ENCODE data around the gene SLC7A8. TPM values are rescaled to one million over a fixed set of nuclear protein-coding genes. Genes with fewer than 3 reads are reported as not detected.

The SLC7A8 gene
- total RNA-seq, 6 donors from 2014 or later, result 30.4 to 58.2 (median 42.0) TPM

DNA sequence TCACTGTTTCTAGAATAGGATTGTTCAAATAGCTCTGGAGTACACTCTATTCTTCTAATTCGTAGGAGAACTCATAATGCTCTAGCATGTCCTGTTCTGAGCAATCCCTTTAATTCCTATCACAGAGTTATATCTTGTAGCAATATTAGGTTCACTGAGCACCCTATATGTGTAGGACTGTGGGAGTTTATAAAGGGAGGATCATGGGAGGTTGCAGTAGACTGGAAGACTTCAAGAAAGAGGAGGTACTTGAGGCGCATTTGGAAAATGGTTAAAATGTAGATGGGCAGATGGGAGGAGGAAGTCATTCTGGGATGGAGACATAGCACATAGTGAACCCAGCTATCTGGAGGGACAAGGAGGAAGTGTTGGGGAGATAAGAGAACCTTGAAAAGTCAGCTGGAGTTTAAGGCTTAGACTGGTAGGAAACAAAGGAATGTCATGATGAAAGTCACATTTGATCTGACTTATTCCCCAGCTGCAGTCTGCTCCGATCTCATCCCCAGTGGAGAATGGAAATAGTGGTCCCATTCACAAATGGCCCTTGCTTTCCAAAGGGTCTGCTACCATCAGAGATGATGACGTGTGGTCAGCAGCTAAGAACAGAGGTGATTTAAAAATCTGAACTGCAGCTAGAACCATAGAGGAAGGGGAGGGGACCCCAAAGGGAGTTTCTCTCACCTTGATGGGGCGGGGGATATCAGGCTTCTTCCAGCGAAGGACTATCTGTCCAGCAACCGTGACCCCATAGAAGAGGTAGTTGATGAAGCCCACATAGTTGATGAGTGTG, 54.3 kb downstream of the SLC7A8 start:
- Histone ChIP-seq H3K9me3 (no peaks in the 10 kb centered on the region), H3K4me3 (no peak overlapping the region), H3K27ac (no peak overlapping the region), H3K4me1 (no peaks in the 10 kb centered on the region), H3K36me3 (peaks cover 0 to 27% (median 6%) of the 10 kb centered on the region in 4 donors), H3K27me3 (no peaks in the 10 kb centered on the region)
- 93 to 96% methylated on average over 7 of the region's 7 CpGs for WGBS, 2 donors
- TF ChIP-seq POLR2A (IDR thresholded peaks at IDR 0.05) (no peak), EP300 (IDR thresholded peaks at IDR 0.05) (no peak), POLR2AphosphoS5 (IDR thresholded peaks at IDR 0.05) (no peak)
- TF ChIP-seq, protein P1, sequence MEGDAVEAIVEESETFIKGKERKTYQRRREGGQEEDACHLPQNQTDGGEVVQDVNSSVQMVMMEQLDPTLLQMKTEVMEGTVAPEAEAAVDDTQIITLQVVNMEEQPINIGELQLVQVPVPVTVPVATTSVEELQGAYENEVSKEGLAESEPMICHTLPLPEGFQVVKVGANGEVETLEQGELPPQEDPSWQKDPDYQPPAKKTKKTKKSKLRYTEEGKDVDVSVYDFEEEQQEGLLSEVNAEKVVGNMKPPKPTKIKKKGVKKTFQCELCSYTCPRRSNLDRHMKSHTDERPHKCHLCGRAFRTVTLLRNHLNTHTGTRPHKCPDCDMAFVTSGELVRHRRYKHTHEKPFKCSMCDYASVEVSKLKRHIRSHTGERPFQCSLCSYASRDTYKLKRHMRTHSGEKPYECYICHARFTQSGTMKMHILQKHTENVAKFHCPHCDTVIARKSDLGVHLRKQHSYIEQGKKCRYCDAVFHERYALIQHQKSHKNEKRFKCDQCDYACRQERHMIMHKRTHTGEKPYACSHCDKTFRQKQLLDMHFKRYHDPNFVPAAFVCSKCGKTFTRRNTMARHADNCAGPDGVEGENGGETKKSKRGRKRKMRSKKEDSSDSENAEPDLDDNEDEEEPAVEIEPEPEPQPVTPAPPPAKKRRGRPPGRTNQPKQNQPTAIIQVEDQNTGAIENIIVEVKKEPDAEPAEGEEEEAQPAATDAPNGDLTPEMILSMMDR (IDR thresholded peaks at IDR 0.05), result no peak
- ATAC-seq (ENCODE audit: low FRiP score in 2 of 2), result no peak
- no peak for DNase-seq

DNA sequence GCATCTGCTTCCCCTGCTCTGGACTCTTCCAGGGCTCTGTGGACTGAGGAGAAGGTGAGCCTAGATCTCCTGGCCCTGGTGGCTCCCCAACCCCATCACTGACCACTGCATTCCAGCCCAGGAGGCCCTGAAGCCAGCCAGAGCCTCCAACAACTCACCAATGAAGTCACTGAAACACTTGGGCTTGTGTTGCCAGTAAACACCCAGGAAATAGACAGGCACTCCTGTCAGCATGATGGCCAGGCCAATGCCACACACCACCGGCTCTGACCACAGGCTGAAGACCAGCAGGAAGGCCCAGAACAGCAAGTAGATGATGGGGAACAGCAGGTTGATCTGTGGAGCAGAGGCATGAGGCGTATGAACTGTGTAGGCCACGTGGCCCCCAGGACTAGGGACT, 55.6 kb downstream of the SLC7A8 start:
- TF ChIP-seq POLR2AphosphoS5 (IDR thresholded peaks at IDR 0.05), result no peak
- no peak for TF ChIP-seq POLR2A (IDR thresholded peaks at IDR 0.05)
- TF ChIP-seq, protein P1 (IDR thresholded peaks at IDR 0.05), result no peak
- no peak for TF ChIP-seq EP300 (IDR thresholded peaks at IDR 0.05)
- H3K36me3 ChIP-seq, result peaks cover 0 to 27% (median 6%) of the 10 kb centered on the region in 4 donors
- peaks cover 0 to 6% (median 2%) of the 10 kb centered on the region in 4 donors for H3K4me1 ChIP-seq
- DNase-seq (no peak), ATAC-seq (ENCODE audit: low FRiP score in 2 of 2) (no peak)
- 87 to 100% methylated on average over 2 to 3 of the region's 3 CpGs for WGBS, 2 donors
- no peaks in the 10 kb centered on the region for H3K27me3 ChIP-seq
- no peak overlapping the region for H3K27ac ChIP-seq
- H3K4me3 ChIP-seq, result no peak overlapping the region
- no peaks in the 10 kb centered on the region for H3K9me3 ChIP-seq

DNA sequence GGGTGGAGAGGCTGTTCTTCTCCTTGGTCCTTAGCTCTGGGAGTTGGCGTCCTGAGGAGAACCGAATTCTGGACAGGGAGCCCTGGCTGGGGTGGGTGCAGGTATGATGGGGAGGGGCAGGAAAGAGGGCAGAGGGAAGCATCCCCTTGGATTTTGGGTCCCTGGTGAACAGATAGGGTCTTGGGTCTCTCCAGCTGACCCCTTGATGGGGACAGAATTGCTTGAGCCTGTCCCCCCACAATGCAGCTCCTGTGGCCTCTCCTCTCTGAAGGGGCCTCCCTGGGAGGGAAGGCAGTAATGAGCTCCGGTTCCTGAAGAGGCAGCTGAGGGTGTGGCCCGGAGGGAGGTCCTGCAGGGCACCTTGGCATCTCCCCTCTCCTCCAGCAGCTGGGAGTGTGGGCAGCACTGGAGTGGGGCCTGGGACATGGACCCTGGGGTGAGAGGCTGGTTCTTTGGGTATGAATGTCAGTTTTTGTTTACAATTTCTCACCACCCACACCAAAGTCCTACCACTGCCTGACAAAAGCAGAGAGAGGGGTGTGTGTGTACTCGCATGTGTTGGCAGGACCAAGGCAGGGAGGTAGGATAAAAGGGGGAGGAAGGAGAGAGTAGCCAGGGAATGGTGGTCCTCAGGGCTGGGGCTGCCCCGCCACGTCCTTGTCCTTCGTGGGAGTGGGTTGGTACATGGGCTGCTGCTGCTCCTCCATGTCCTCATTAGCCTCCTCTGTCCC, 56.7 kb downstream of the SLC7A8 start:
- no peak for DNase-seq
- TF ChIP-seq POLR2AphosphoS5 (IDR thresholded peaks at IDR 0.05) (no peak), POLR2A (IDR thresholded peaks at IDR 0.05) (no peak), EP300 (IDR thresholded peaks at IDR 0.05) (no peak)
- TF ChIP-seq, protein P1 (IDR thresholded peaks at IDR 0.05), result no peak
- no peak overlapping the region for H3K4me3 ChIP-seq
- H3K4me1 ChIP-seq, result peaks cover 0 to 6% (median 2%) of the 10 kb centered on the region in 4 donors
- 76 to 91% methylated on average over 6 to 8 of the region's 8 CpGs for WGBS, 2 donors
- no peak for ATAC-seq (ENCODE audit: low FRiP score in 2 of 2)
- no peaks in the 10 kb centered on the region for H3K27me3 ChIP-seq
- H3K27ac ChIP-seq, result no peak overlapping the region
- H3K36me3 ChIP-seq, result peaks cover 0 to 27% (median 6%) of the 10 kb centered on the region in 4 donors
- H3K9me3 ChIP-seq, result no peaks in the 10 kb centered on the region

DNA sequence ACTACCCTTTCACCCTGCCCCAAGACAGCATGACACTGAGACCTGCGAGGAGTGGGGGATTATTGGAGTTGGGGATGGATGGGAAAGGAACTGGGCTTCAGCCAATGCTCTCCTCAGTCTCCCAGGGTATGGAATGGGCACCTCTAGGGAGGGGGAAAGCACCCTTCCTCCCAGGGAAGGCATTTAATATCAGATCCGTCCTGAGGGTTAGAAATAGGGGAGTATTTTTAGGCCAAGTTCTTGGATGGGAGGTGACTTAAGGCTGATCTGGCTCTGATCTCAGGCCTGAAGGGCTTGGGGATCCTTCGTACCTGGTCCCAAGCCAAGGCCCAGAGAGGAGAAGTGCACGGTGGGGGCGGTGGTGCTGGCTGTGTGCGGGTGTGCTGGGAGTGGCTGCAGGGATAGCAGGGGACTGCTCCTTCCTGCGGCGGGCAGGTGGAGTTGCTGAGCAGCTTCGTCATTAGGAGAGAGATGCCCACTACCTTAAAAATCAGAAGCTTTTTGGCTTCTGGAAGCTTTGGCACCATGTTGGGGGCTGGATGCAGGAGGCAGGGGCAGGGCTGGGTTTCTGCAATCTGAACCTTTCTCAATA, 57.4 kb downstream of the SLC7A8 start:
- Histone ChIP-seq H3K36me3 (peaks cover 0 to 27% (median 6%) of the 10 kb centered on the region in 4 donors), H3K9me3 (no peaks in the 10 kb centered on the region), H3K27me3 (no peaks in the 10 kb centered on the region), H3K27ac (no peak overlapping the region), H3K4me3 (no peak overlapping the region), H3K4me1 (peaks cover 3 to 10% (median 4%) of the 10 kb centered on the region in 4 donors)
- ATAC-seq (ENCODE audit: low FRiP score in 2 of 2), result no peak
- 80 to 81% methylated on average over 8 to 9 of the region's 9 CpGs for WGBS, 2 donors
- TF ChIP-seq, protein P1 (IDR thresholded peaks at IDR 0.05), result no peak
- TF ChIP-seq EP300 (IDR thresholded peaks at IDR 0.05) (no peak), POLR2A (IDR thresholded peaks at IDR 0.05) (no peak), POLR2AphosphoS5 (IDR thresholded peaks at IDR 0.05) (no peak)
- no peak for DNase-seq
